KMS-11 (cell line): ENCODE results near the gene TTC39C.

ENCODE experiments used
- H2AFZ ChIP-seq: fragments of 200-600 bp; sonication (generic); 2 replicates; pipeline ENCODE4 v1.6.1; 2016; ENCODE audit warnings: antibody characterized with exemption, mixed run types, low read depth
- H3K27ac ChIP-seq: fragments of 200-600 bp; sonication (generic); 2 replicates; pipeline ENCODE4 v1.6.1; 2016; ENCODE audit warnings: mild to moderate bottlenecking, mixed run types
- H3K27me3 ChIP-seq: fragments of 200-600 bp; sonication (generic); 2 replicates; pipeline ENCODE4 v1.6.1; 2017; ENCODE audit warnings: mild to moderate bottlenecking, low read depth, mixed run types, moderate library complexity; ENCODE audit not compliant: insufficient read depth
- H3K36me3 ChIP-seq: fragments of 200-600 bp; sonication (generic); 2 replicates; pipeline ENCODE4 v1.6.1; 2017; ENCODE audit warnings: mild to moderate bottlenecking, mixed run types; ENCODE audit not compliant: insufficient read depth
- H3K4me1 ChIP-seq: fragments of 200-600 bp; sonication (generic); 2 replicates; pipeline ENCODE4 v1.6.1; 2016; ENCODE audit warnings: mild to moderate bottlenecking, low read depth, mixed run types; ENCODE audit not compliant: poor library complexity, severe bottlenecking
- H3K4me2 ChIP-seq: fragments of 200-600 bp; sonication (generic); 2 replicates; pipeline ENCODE4 v1.7.0; 2016; ENCODE audit warnings: mild to moderate bottlenecking, mixed run types
- H3K4me3 ChIP-seq: fragments of 200-600 bp; sonication (generic); IDR thresholded peaks from 2 replicates; pipeline ENCODE4 v1.6.1; 2017; ENCODE audit warnings: low read depth, low read length, mixed read lengths; ENCODE audit not compliant: insufficient read depth
- H3K79me2 ChIP-seq: fragments of 200-600 bp; sonication (generic); 2 replicates; pipeline ENCODE4 v1.6.1; 2016; ENCODE audit warnings: low read depth, mixed run types; ENCODE audit not compliant: insufficient read depth
- H3K9ac ChIP-seq: fragments of 200-600 bp; sonication (generic); 2 replicates; pipeline ENCODE4 v1.6.1; 2016; ENCODE audit warnings: mild to moderate bottlenecking, mixed run types
- H4K20me1 ChIP-seq: fragments of 200-600 bp; sonication (generic); 2 replicates; pipeline ENCODE4 v1.6.1; 2016; ENCODE audit warnings: mild to moderate bottlenecking, mixed run types; ENCODE audit not compliant: insufficient read depth
- TF ChIP-seq, protein P1 (sequence below): fragments of 200-600 bp; sonication (generic); conservative IDR thresholded peaks from 2 replicates; pipeline ENCODE4 v1.6.1; 2017; ENCODE audit warnings: low read depth, mild to moderate bottlenecking, antibody characterized with exemption, low read length, moderate library complexity, mixed read lengths

TTC39C gene

DNA sequence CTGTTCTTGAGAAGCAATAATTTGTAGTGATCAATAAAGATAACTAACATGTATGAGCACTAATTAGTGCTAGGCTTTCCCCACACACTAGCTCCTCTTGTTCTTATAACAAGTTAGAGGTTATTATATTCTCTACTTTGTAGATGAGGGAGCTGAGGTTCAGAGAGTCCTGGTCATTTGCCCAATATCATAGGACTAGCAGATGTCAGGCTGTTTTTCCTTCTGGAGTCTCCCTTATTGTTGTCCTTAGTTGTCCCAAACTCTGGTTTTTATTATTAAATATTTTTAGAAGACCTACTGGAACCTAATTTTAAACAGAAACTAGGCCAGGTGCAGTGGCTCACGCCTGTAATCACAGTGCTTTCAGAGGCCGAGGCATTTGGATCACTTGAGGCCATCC lies 16.5 kb upstream of the TTC39C start:
- H3K9ac ChIP-seq, result no peak overlapping the region

DNA sequence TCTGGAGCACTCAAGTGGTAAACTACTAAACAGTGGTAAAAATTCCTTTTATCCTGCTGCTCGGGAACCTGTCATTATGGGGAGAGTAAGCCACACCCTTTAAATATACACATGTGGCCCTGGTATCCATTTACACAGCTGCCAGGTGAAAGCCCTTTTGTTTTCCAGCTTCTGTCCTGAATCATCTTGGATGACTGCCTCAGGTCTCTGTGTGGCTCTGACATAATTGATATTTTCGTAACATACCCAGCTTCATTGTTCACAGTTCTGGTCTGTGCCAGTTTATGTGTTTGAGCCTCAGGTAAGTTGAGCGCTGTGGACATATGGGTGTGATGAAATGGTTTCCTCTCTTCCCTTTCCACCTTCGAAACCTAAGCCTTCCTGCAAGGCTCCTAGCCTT lies 15.7 kb upstream of the TTC39C start:
- H3K79me2 ChIP-seq, result no peaks in the 10 kb centered on the region
- no peaks in the 10 kb centered on the region for H4K20me1 ChIP-seq
- H2AFZ ChIP-seq, result no peak overlapping the region
- no peaks in the 10 kb centered on the region for H3K36me3 ChIP-seq
- H3K4me2 ChIP-seq, result no peak overlapping the region
- no peaks in the 10 kb centered on the region for H3K27me3 ChIP-seq
- H3K27ac ChIP-seq, result no peak overlapping the region
- H3K9ac ChIP-seq, result no peak overlapping the region
- TF ChIP-seq, protein P1, sequence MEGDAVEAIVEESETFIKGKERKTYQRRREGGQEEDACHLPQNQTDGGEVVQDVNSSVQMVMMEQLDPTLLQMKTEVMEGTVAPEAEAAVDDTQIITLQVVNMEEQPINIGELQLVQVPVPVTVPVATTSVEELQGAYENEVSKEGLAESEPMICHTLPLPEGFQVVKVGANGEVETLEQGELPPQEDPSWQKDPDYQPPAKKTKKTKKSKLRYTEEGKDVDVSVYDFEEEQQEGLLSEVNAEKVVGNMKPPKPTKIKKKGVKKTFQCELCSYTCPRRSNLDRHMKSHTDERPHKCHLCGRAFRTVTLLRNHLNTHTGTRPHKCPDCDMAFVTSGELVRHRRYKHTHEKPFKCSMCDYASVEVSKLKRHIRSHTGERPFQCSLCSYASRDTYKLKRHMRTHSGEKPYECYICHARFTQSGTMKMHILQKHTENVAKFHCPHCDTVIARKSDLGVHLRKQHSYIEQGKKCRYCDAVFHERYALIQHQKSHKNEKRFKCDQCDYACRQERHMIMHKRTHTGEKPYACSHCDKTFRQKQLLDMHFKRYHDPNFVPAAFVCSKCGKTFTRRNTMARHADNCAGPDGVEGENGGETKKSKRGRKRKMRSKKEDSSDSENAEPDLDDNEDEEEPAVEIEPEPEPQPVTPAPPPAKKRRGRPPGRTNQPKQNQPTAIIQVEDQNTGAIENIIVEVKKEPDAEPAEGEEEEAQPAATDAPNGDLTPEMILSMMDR, result no peak
- H3K4me1 ChIP-seq, result no peaks in the 10 kb centered on the region
- H3K4me3 ChIP-seq, result no peak overlapping the region

More for the DNA sequence above, 16.5 kb upstream of the TTC39C start:
- H3K27me3 ChIP-seq, result no peaks in the 10 kb centered on the region
- no peaks in the 10 kb centered on the region for H3K79me2 ChIP-seq
- no peaks in the 10 kb centered on the region for H3K36me3 ChIP-seq
- H3K27ac ChIP-seq, result no peak overlapping the region
- H3K4me3 ChIP-seq, result no peak overlapping the region
- no peaks in the 10 kb centered on the region for H4K20me1 ChIP-seq
- H3K4me2 ChIP-seq, result no peak overlapping the region
- TF ChIP-seq, protein P1, result no peak
- no peak overlapping the region for H2AFZ ChIP-seq
- H3K4me1 ChIP-seq, result peaks cover 1% of the 10 kb centered on the region

DNA sequence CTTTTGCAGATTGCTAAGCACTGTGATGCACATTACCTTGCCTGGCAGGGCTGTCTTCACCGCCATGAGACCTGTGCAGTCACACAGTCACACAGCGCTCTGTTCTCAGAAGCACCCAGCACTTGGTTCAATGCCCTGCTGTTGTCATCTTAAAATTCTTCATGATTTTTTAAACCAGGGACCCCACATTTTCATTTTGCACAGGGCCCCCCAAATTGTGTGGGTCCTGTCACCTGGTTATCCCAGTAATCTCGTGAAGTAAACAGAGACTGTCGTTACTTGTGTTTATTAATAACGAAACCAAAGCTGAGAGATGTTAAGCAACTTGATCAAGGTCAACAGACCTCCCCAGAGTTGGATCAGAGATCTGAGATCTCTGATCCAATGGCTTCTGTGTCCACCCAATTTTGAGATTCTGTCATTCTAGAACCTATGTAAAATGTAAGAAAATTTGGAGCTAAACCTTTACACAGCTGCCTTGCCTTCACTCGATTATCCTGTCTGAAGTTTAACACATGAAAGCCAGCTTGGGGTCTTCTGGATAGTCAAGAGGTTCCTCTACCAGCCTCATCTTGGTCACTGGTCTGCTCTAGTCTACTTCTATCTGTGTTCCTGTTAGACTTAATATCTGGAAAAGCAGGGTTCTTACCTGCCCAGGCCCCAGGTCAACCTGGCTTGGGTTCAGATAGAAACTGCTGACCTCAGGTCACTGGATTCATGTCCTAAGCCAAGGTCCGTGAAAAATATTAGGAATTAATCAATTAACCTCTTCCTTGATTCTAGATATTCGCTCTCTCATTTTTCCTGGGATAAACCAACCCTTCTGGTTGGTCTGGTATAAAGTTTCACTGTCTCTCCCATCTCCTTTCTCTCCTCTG lies 13.7 kb upstream of the TTC39C start:
- H3K4me3 ChIP-seq, result no peak overlapping the region
- no peaks in the 10 kb centered on the region for H3K27me3 ChIP-seq
- no peak overlapping the region for H3K4me2 ChIP-seq
- no peak overlapping the region for H3K27ac ChIP-seq
- no peaks in the 10 kb centered on the region for H3K4me1 ChIP-seq
- no peaks in the 10 kb centered on the region for H3K36me3 ChIP-seq
- H2AFZ ChIP-seq, result no peak overlapping the region
- TF ChIP-seq, protein P1, result no peak
- no peaks in the 10 kb centered on the region for H3K79me2 ChIP-seq
- H3K9ac ChIP-seq, result no peak overlapping the region
- H4K20me1 ChIP-seq, result no peaks in the 10 kb centered on the region

DNA sequence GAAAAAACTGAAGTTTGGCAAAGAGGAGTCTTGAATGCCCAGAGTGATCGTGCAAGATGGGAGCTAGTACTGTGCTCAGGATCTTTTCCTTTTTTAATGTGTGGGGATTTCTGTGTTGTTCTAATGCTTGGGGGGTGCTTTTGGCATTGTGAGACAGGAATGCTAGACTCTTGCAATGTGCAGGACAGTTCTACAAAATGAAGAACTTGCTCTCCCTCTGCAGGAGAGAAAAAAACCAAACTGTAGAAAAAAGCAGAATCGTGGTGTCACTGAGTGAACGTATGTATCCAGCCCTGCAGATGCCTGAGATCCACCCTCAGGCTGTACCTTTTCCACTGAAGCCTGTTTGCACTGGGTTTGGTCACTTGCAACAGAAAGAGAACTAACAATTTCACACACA lies 12.1 kb upstream of the TTC39C start:
- Histone ChIP-seq H4K20me1 (no peaks in the 10 kb centered on the region), H3K36me3 (no peaks in the 10 kb centered on the region), H3K27ac (no peak overlapping the region), H3K4me1 (no peaks in the 10 kb centered on the region), H3K79me2 (no peaks in the 10 kb centered on the region), H3K27me3 (no peaks in the 10 kb centered on the region), H3K4me3 (no peak overlapping the region), H2AFZ (no peak overlapping the region), H3K9ac (no peak overlapping the region), H3K4me2 (no peak overlapping the region)
- TF ChIP-seq, protein P1, result no peak
